OCI-LY1 (cell line): Measurements from ENCODE around the gene TBC1D14.

ENCODE experiments used
- EZH2 ChIP-seq: fragments of 200-600 bp; sonication (generic), shearing (Covaris generic); IDR thresholded peaks from 2 replicates; pipeline ENCODE4 v1.8.0; 2017; ENCODE audit warnings: borderline replicate concordance, mixed run types, mild to moderate bottlenecking, antibody characterized with exemption, low read length, moderate library complexity, mixed read lengths
- TF ChIP-seq, protein P1 (sequence below): fragments of 200-600 bp; sonication (generic), shearing (Covaris generic); IDR thresholded peaks from 2 replicates; pipeline ENCODE4 v1.5.1; 2017; ENCODE audit warnings: mild to moderate bottlenecking, antibody characterized with exemption, low read length, moderate library complexity, mixed read lengths

DNA sequence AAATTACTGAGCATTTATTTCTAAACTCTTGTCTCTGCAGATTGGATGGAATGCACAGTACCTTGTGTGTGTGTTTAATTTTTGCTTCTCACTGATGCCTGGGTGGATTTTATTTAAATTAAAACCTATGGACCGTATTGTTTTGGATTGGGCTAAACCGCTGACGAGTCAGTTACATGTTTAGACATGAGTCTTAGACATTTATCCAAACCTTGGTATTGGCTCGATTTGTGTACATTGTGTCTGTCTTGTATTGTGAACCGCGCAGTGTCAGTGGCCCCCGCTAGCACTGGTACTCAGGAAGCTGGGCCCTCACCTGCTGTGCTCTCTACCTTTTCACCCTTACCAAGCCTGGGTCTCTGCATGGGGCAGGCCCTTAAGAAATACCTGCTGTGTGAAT is 92.7 kb downstream of the TBC1D14 start:
- TF ChIP-seq, protein P1, sequence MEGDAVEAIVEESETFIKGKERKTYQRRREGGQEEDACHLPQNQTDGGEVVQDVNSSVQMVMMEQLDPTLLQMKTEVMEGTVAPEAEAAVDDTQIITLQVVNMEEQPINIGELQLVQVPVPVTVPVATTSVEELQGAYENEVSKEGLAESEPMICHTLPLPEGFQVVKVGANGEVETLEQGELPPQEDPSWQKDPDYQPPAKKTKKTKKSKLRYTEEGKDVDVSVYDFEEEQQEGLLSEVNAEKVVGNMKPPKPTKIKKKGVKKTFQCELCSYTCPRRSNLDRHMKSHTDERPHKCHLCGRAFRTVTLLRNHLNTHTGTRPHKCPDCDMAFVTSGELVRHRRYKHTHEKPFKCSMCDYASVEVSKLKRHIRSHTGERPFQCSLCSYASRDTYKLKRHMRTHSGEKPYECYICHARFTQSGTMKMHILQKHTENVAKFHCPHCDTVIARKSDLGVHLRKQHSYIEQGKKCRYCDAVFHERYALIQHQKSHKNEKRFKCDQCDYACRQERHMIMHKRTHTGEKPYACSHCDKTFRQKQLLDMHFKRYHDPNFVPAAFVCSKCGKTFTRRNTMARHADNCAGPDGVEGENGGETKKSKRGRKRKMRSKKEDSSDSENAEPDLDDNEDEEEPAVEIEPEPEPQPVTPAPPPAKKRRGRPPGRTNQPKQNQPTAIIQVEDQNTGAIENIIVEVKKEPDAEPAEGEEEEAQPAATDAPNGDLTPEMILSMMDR: no peak
- no peak for TF ChIP-seq EZH2
